GM19023 (cell line): Measurements from ENCODE around the gene BLVRA.

Source experiments
- ATAC-seq: cut with Tn5 transposase; IDR thresholded peaks from one replicate; pipeline ENCODE4 v1.9.1; 2021; ENCODE audit warnings: mild to moderate bottlenecking, moderate library complexity; ENCODE audit not compliant: unreplicated experiment

Gene BLVRA

GRCh38 chr7:43749383-43749940 lies 9.0 kb upstream of the BLVRA start:
- ATAC-seq, result no peak

GRCh38 chr7:43750016-43750887 lies 8.2 kb upstream of the BLVRA start:
- ATAC-seq, result no peak

DNA sequence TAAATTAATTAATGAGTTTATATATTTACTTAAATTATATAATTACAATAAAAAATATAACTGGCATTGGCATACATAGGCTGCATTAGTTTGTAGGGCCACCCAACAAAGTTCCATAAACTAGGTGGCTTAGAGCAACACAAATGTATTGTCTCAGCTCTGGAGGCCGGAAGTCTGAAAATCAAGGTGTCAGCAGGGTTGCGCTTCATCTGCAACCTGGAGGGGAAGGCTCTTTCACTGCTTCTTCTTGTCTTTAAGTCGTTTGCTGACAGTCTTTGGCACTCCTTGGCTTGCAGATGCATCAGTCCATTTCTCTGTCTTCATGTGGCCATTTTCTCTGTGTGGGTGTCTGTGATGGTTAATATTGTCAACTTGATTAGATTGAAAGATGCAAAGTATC lies 6.1 kb upstream of the BLVRA start:
- ATAC-seq, result no peak

GRCh38 chr7:43753271-43753810 lies 5.1 kb upstream of the BLVRA start:
- ATAC-seq, result no peak

- no peak for ATAC-seq
These were observed 4.6 kb upstream of the BLVRA start for GRCh38 chr7:43753843-43754242.

- ATAC-seq, result no peak
These were observed 3.9 kb upstream of the BLVRA start for GRCh38 chr7:43754596-43754995.

DNA sequence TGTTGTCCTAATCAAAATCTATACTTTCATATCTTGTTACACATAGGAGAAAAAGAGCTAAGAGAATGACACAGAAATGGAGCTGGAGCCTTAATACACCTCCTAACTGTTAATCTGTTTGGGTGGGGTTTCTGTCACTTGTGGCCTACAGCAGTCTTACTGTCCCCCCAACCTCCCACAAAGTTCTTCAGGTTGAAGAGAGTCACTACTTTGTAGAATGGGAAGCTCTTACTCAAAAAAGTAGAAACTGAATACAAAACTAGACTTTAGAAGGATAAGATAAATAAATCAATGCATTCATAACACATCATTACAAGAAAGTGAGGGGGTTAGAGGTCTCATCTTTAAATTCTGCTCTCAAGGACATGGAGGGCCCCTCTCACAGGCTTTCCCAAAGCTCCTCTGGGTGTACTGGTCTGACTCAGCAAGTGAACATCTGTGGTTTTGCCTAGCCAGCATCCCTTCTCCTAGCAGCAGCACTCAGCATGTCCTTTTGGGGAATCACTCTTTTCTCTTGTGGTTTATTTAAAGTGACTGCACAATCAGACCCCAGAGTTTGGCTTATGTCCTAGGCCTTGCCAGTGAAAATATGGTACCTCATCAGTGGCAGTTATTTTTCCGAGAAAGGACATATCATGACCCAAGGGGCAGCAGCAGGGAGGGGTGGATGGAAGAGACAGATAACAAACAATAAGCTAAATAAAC lies 2.0 kb upstream of the BLVRA start:
- ATAC-seq, result no peak

DNA sequence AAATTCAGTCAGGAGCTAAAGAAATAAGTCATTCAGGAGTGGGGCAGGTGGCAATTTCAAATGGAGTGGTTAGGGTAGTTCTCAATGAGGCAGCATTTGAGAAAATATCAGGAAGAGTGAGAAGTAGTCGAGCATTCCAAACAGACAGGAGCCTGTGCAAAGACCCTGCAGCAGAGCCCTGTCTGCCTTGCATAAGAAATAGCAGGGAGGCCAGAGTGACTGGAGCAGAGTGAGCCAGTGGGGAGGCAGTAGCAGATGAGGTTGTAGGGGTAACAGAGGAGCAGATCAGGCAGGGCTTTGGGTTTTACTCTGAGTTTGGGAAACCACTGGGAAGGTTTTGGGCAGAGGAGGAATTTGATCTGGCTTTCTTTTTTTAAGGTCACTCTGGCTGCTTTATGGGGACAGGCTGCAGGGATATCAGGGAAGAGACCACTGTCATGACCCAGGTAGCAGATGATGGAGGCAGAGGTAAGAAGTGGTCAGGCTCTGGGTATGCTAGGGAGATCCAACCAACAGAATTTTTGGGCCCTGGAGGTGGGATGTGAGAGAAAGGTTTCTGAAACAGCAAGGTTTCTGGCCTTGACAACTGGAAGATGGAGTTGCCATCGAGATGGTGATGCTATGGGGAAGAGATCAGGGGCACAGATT lies 1.3 kb upstream of the BLVRA start:
- ATAC-seq, result no peak

DNA sequence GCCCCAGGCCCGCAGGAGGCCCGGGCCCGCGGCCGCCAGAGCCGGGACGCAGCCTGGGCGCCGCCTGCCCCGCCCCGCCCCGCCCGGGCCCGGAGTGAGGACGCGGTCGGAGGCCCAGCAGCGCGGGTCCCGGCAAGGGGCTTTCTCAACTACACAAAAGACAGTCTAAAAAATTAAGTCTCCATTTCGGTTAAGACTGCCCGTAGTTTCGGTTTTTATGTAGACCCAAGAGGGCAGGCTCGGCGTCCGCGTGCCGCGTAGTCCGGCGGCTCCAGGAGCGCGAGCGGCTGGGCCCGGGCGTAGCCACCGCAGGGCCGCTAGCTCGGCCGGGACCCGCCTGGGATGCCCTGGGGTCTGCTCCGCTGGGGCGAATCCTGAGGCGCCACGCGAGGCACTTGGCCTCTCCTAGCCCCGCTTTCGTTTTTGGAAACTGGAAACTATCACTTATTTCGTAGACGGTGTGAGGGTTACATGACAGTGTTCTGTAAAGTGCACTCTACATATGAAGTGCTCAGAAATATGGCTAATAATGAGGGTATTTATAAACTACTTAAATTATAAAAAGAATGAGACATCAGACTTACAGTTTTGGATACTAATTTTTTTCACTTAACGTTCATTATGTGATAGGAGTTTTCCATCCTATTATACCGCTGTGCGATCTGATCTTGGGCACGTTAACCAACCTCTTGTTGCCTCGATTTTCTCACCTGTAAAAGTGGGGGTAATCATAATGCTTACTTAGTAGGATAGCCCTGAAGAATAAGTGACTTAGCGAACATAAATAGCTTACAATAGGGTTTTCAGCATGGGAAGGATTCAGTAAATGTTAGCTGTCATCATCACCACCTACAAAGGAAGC lies 573 bp downstream of the BLVRA start:
- ATAC-seq, result peak; percentile 69

- no peak for ATAC-seq
These were observed 2.4 kb downstream of the BLVRA start for GRCh38 chr7:43760861-43761260.

DNA sequence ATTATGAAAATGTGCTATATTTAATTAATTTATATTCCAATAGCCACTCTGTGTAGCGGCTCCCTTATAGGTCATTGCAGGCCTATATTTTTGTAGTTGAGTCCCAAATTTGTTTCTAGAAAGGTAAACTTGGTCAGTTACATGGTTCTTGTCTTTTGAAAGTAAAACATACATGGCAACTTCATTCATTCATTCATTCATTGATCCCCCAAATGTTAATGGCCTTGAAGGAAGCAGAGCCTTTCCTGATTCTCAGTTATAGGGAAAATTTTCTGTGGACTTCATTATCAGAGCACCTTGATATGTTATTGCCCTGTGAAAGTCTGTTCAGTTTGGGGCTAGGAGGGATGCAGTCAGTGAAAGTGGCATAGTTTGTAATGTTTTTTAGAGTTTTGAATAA lies 2.9 kb downstream of the BLVRA start:
- no peak for ATAC-seq

GRCh38 chr7:43761938-43762692 lies 3.6 kb downstream of the BLVRA start:
- no peak for ATAC-seq

DNA sequence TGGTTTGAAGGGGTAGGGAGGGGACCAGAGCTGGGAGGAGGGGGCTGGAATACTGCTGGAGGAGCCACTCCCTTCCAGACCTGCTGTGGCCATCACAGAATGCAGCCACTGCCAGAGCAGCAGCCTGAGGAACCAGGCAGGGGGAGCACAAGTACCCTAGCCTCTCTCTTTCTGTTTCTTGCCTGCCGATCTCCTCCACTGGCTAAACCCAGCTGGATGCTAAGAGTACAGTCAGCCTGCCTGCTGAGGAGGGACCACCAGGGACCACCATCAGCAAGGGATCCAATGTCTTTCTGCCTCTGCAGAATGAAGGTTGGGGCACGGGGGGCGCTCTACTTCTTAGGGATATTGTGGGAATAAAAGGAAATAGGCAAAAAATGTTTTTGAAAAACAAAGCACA lies 4.7 kb downstream of the BLVRA start:
- ATAC-seq, result no peak

- no peak for ATAC-seq
These were observed 5.7 kb downstream of the BLVRA start for GRCh38 chr7:43764039-43764761.

DNA sequence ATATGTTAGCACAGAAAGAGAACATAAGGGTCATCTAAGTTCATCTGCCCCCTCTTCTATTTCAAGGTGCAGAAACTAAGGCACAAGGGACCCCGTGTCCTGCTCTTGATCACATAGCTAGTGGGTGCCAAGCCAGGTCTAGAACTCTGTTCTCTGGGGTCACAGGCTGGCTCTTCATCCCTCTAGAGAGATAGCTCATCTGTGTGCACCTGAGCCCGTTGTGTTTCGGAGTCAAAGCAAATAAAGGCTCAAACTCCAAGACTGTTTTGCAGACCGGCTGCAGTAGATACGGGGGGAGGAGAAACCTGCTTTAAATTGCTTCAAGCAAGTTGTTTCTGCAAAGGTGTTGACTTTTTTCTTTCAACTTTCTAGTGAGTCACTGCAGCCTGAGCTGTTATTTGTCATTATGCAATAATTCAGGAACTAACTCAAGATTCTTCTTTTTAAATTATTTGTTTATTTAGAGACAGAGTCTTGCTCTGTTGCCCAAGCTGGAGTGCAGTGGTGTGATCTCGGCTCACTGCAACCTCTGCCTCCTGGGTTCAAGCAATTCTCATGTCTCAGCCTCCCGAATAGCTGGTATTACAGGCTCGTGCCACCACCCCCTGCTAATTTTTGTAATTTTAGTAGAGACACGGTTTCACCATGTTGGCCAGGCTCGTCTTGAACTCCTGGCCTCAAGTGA lies 6.5 kb downstream of the BLVRA start:
- ATAC-seq, result no peak

GRCh38 chr7:43766564-43766963 lies 8.1 kb downstream of the BLVRA start:
- ATAC-seq, result no peak

GRCh38 chr7:43767311-43767710 lies 8.8 kb downstream of the BLVRA start:
- no peak for ATAC-seq

GRCh38 chr7:43768201-43768886 lies 9.9 kb downstream of the BLVRA start:
- ATAC-seq, result no peak
